ENCODE measurements around the gene TRABD2B.

The TRABD2B gene

GRCh38 chr1:47766832-47767740, 230.1 kb downstream of the TRABD2B start:
- in situ Hi-C loops (cut with MboI; ENCODE audit: low sequenced_read_pairs), result no loop called here
- H3K27me3 ChIP-seq (ENCODE audit: low read depth), result no peaks in the 10 kb centered on the region

GRCh38 chr1:47765742-47766485, 231.3 kb downstream of the TRABD2B start:
- no peaks in the 10 kb centered on the region for H3K9me3 ChIP-seq
- no peaks in the 10 kb centered on the region for H3K4me1 ChIP-seq
- H3K36me3 ChIP-seq (replicated peaks), result no peaks in the 10 kb centered on the region
- H3K27me3 ChIP-seq (ENCODE audit: low read depth), result no peaks in the 10 kb centered on the region
- no peak for DNase-seq (ENCODE audit: low spot score in 2 of 2)
- no peak overlapping the region for H3K4me3 ChIP-seq
- in situ Hi-C loops (cut with MboI; ENCODE audit: low sequenced_read_pairs), result no loop called here

More at GRCh38 chr1:47766832-47767740, 230.1 kb downstream of the TRABD2B start:
- no peaks in the 10 kb centered on the region for H3K4me1 ChIP-seq
- no peaks in the 10 kb centered on the region for H3K9me3 ChIP-seq
- no peak overlapping the region for H3K4me3 ChIP-seq
- no peaks in the 10 kb centered on the region for H3K36me3 ChIP-seq (replicated peaks)
- DNase-seq (ENCODE audit: low spot score in 2 of 2), result no peak

- Histone ChIP-seq H3K4me1 (no peaks in the 10 kb centered on the region), H3K27me3 (ENCODE audit: low read depth) (no peaks in the 10 kb centered on the region), H3K9me3 (no peaks in the 10 kb centered on the region), H3K4me3 (no peak overlapping the region), H3K36me3 (replicated peaks) (no peaks in the 10 kb centered on the region)
- in situ Hi-C loops (cut with MboI; ENCODE audit: low sequenced_read_pairs), result no loop called here
- no peak for DNase-seq (ENCODE audit: low spot score in 2 of 2)
Measured at GRCh38 chr1:47765236-47765635, 231.9 kb downstream of the TRABD2B start.

GRCh38 chr1:47764461-47765046, 232.6 kb downstream of the TRABD2B start:
- in situ Hi-C loops (cut with MboI; ENCODE audit: low sequenced_read_pairs), result no loop called here
- Histone ChIP-seq H3K4me3 (no peak overlapping the region), H3K4me1 (no peaks in the 10 kb centered on the region), H3K9me3 (no peaks in the 10 kb centered on the region), H3K27me3 (ENCODE audit: low read depth) (no peaks in the 10 kb centered on the region), H3K36me3 (replicated peaks) (no peaks in the 10 kb centered on the region)
- DNase-seq (ENCODE audit: low spot score in 2 of 2), result no peak

- in situ Hi-C loops (cut with MboI; ENCODE audit: low sequenced_read_pairs), result no loop called here
- no peaks in the 10 kb centered on the region for H3K4me1 ChIP-seq
- no peaks in the 10 kb centered on the region for H3K27me3 ChIP-seq (ENCODE audit: low read depth)
- no peak for DNase-seq (ENCODE audit: low spot score in 2 of 2)
- H3K9me3 ChIP-seq, result no peaks in the 10 kb centered on the region
- H3K36me3 ChIP-seq (replicated peaks), result no peaks in the 10 kb centered on the region
- no peak overlapping the region for H3K4me3 ChIP-seq
Measured at GRCh38 chr1:47763591-47764171, 233.5 kb downstream of the TRABD2B start.

GRCh38 chr1:47761974-47762373, 235.2 kb downstream of the TRABD2B start:
- H3K4me3 ChIP-seq, result no peak overlapping the region
- in situ Hi-C loops (cut with MboI; ENCODE audit: low sequenced_read_pairs), result no loop called here
- H3K27me3 ChIP-seq (ENCODE audit: low read depth), result no peaks in the 10 kb centered on the region
- no peaks in the 10 kb centered on the region for H3K4me1 ChIP-seq
- DNase-seq (ENCODE audit: low spot score in 2 of 2), result no peak
- H3K36me3 ChIP-seq (replicated peaks), result no peaks in the 10 kb centered on the region
- no peaks in the 10 kb centered on the region for H3K9me3 ChIP-seq

GRCh38 chr1:47761201-47761930, 235.8 kb downstream of the TRABD2B start:
- no peaks in the 10 kb centered on the region for H3K9me3 ChIP-seq
- no peaks in the 10 kb centered on the region for H3K4me1 ChIP-seq
- H3K27me3 ChIP-seq (ENCODE audit: low read depth), result no peaks in the 10 kb centered on the region
- H3K4me3 ChIP-seq, result no peak overlapping the region
- no peak for DNase-seq (ENCODE audit: low spot score in 2 of 2)
- H3K36me3 ChIP-seq (replicated peaks), result no peaks in the 10 kb centered on the region
- in situ Hi-C loops (cut with MboI; ENCODE audit: low sequenced_read_pairs), result no loop called here

- no peaks in the 10 kb centered on the region for H3K36me3 ChIP-seq (replicated peaks)
- H3K9me3 ChIP-seq, result no peaks in the 10 kb centered on the region
- no peak overlapping the region for H3K4me3 ChIP-seq
- H3K27me3 ChIP-seq (ENCODE audit: low read depth), result no peaks in the 10 kb centered on the region
- no peaks in the 10 kb centered on the region for H3K4me1 ChIP-seq
- no peak for DNase-seq (ENCODE audit: low spot score in 2 of 2)
- in situ Hi-C loops (cut with MboI; ENCODE audit: low sequenced_read_pairs), result no loop called here
Measured at GRCh38 chr1:47759936-47760629, 237.1 kb downstream of the TRABD2B start.

- in situ Hi-C loops (cut with MboI; ENCODE audit: low sequenced_read_pairs), result no loop called here
- DNase-seq (ENCODE audit: low spot score in 2 of 2), result no peak
- Histone ChIP-seq H3K36me3 (replicated peaks) (no peaks in the 10 kb centered on the region), H3K9me3 (no peaks in the 10 kb centered on the region), H3K27me3 (ENCODE audit: low read depth) (no peaks in the 10 kb centered on the region), H3K4me3 (no peak overlapping the region), H3K4me1 (no peaks in the 10 kb centered on the region)
Measured at GRCh38 chr1:47759251-47759935, 237.8 kb downstream of the TRABD2B start.

- H3K4me3 ChIP-seq, result no peak overlapping the region
- no peaks in the 10 kb centered on the region for H3K36me3 ChIP-seq (replicated peaks)
- in situ Hi-C loops (cut with MboI; ENCODE audit: low sequenced_read_pairs), result no loop called here
- no peak for DNase-seq (ENCODE audit: low spot score in 2 of 2)
- no peaks in the 10 kb centered on the region for H3K9me3 ChIP-seq
- H3K27me3 ChIP-seq (ENCODE audit: low read depth), result no peaks in the 10 kb centered on the region
- no peaks in the 10 kb centered on the region for H3K4me1 ChIP-seq
Measured at GRCh38 chr1:47758341-47759250, 238.6 kb downstream of the TRABD2B start.

GRCh38 chr1:47757226-47757975, 239.8 kb downstream of the TRABD2B start:
- Histone ChIP-seq H3K4me1 (no peaks in the 10 kb centered on the region), H3K9me3 (no peaks in the 10 kb centered on the region), H3K27me3 (ENCODE audit: low read depth) (no peaks in the 10 kb centered on the region), H3K4me3 (no peak overlapping the region), H3K36me3 (replicated peaks) (no peaks in the 10 kb centered on the region)
- in situ Hi-C loops (cut with MboI; ENCODE audit: low sequenced_read_pairs), result no loop called here
- DNase-seq (ENCODE audit: low spot score in 2 of 2), result no peak

Measured in HAP-1 (cell line).